NCI-H2081 (cell line): ENCODE data around the gene TRIM69.
"Not testable (repeated sequence)": the region's sequence is repeated elsewhere in the genome, so short reads cannot be mapped to it uniquely, and the experiment has no call there.

Experiments
- DNase-seq, 2 experiments: peaks; one replicate each; lab custom pipeline; 2025; lab: John Stamatoyannopoulos, UW

The TRIM69 gene

DNA sequence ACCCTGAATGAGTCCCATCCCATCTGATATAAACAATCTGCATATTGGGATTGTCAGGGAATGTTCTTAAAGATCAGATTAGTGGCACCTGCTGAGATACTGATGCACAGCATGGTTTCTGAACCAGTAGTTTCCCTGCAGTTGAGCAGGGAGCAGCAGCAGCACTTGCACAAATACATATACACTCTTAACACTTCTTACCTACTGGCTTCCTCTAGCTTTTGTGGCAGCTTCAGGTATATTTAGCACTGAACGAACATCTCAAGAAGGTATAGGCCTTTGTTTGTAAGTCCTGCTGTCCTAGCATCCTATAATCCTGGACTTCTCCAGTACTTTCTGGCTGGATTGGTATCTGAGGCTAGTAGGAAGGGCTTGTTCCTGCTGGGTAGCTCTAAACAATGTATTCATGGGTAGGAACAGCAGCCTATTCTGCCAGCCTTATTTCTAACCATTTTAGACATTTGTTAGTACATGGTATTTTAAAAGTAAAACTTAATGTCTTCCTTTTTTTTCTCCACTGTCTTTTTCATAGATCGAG is 20.5 kb upstream of the TRIM69 start:
- DNase-seq = no peak

DNA sequence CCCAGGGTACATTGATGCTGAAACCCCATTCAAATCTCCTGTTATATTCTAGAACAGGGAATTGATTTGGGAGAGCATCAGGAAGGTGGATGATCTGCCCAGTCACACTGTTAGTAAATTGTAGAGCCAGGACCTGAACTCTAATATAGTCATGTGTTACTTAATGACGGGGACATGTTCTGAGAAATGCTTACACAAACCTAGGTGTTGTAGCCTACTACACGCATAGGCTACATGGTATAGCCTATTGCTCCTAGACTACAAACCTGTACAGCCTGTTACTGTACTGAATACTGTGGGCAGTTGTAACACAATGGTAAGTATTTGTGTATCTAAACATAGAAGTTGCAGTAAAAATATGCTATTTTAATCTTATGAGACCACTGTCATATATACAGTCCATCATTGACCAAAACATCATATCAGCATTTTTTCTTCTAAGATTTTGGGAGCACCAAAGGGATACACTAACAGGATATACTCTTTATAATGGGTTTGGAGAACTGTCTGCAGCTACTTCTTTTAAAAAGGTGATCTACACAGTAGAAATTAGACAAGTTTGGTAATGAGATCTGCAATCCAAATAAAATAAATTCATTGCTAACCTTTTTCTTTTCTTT is 19.2 kb upstream of the TRIM69 start:
- no peak for DNase-seq

GRCh38 chr15:44718180-44718926 is 18.0 kb upstream of the TRIM69 start:
- no peak for DNase-seq

GRCh38 chr15:44718927-44719292 is 17.4 kb upstream of the TRIM69 start:
- DNase-seq = no peak

- no peak for DNase-seq
These were observed 16.9 kb upstream of the TRIM69 start for GRCh38 chr15:44719293-44719999.

- DNase-seq = not testable (repeated sequence)
These were observed 16.3 kb upstream of the TRIM69 start for GRCh38 chr15:44720000-44720435.

DNA sequence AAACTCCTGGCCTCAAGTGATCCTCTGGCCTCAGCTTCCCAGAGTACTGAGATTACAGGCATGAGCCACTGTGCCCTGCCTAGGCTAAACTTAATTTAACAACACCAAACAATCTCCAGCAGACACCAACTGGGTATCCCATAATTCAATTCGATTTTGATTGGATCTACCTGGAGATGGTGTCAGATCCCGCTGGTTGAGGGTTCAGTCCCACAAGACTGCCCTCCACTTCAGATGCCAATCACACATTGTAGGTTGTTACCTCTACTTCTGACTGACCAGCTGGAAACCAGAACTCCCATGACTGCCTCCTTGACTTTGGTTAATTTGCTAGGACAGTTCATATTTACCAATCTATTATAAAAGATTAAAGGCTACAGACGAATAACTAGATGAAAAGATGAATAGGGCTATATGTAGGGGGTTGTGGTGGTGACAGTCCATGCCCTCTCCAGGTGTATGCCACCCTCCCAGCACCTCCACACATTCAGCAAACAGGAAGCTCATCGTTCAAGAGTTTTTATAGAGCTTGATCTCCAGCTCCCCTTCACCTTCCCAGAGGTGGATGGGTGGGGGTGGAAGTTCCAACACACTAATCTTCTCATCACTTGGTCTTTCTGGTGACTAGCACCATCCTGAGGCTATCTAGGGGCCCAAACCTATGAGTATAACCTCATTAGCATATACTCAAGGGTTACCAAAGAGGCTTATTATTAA is 15.7 kb upstream of the TRIM69 start:
- DNase-seq = no peak

DNA sequence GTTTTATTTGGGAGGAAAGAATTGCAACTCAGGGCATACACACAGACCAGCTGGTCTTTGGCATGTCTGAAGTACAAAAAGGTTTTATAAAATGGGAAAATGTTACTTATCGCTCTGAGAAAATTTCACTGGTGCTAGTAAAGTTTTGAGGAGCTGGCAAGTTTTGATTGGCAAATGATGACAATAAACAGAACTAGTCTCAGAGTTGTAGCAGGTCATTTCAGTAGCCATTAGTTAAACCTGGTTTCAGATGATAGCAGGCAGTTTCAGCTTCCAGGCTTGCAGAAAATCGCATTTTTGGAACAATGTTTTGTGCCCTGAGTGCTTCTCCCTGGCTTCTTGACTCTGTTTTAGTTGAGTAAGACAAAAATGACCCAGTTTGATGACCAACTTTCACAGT is 14.3 kb upstream of the TRIM69 start:
- DNase-seq = no peak

GRCh38 chr15:44726136-44726535 is 10.2 kb upstream of the TRIM69 start:
- no peak for DNase-seq

DNA sequence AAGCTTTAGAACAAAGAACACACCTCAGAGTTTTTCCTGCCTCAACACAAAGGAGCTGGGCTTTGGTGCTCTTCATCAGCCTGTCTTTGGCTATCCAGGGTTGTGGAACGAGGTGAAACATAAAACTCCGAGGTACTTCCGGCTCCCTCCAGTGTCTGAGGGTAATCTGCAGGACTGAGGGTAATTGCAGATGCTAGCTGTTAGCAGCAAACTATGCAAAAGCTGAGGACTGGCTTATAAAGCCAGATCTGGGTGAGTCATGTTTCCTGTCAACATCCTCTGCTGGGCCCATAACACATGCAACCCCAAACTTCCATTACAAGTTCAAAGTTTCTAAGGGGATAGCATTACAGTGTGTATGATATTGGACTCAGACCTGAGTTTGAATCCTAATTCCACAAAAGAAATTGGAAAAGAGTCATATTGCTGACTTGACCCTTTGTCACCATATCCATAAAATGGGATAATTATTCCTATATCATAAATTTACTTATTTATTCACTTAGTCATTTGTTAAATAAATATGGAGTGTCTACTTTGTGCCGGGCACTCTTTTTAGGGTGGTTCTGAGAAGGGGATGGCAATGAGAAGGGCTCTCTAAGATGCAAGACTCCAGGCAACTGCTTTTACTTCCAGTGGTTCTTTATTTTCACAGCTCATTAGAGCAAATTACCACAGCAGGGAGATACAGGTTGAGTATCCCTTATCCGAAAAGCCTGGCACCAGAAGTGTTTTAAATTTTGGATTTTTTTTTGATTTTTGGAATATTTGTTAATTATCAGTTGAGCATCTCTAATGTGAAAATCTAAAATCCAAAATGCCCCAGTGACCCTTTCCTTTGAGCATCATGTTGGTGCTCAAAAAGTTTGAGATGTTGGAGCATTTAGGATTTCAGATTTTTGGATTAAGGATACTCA is 9.5 kb upstream of the TRIM69 start:
- peak in 1 of 2 experiments; percentile 20 for DNase-seq

DNA sequence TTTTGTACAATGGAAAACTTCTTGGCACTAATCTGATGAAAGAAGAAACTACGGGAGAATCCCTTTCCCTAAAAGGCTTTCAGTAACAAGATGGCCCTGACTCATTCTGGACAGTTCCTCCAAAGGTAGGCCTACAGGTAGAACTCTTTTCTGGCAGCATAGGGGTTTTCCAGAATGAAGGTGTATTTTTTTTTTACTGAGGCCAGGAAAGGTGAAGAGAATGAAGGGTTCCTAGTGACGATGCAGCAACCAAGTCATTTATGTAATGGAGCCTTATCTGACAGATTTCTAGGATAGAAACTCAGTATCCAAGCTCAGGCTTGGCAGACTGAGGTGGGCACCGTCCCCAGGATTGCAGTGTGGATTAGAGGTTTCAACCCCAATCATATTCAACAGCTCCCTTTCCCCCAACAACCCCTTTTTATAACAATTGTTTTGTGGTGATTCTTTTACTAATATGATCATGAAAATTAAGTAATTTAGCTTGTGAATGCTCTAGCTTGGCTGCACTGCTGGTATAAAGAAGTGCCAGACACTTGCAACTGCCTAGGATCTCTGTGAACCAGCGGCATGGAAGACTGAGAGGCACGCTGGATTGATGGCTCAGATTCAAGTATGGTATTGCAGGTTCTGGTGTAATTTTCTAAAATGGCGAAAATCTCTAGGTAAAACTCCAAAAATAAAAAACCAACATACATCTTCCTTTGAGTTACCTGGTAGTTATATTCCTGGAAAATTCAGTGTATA is 8.7 kb upstream of the TRIM69 start:
- no peak for DNase-seq

DNA sequence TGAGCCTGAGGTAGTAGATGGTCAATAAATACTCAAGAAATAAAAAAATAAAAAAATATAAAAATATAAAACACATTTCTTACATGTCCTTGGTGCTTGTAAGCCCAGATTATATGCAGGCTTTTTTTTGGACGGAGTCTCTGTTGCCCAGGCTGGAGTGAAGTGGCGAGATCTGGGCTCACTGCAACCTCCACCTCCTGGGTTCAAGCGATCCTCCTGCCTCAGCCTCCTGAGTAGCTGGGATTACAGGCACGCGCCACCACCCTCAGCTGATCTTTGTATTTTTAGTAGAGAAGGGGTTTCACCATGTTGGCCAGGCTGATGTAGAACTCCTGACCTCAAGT is 8.1 kb upstream of the TRIM69 start:
- not testable (repeated sequence) for DNase-seq

- DNase-seq = peak; percentile 94 to 98
These were observed 7.5 kb upstream of the TRIM69 start for GRCh38 chr15:44728576-44729407.

DNA sequence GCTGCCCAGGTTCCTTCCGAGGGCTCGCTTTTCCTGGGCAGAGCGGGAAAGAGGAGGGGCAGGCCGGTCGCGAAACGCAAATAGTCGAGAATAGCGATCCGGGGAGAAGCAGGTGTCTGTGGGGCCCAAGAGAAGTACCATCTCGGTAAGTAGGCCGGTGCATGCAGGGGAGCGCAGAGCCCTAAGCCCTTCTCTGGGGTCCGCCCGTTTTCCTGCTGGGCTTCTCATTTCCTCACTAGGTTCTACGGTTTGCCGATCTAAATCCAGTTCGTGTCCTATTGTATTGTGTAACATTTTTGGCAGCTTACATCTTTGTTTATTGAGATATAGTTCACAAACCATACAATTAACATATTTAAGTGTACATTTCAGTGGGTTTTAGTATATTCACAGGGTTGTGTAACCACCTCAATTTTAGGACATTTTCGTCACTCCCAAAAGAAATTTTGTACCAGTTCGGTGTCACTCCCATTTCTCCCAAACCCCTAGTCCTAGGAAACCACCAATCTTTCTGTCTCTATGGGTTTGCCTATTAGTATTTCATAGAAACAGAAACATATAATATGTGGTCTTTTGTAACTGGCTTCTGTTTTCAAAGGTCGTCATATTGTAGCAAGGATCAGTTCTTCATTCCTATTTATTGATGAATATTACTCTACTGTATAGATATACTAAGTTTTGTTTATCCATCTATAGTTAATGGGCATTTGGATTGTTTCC is 6.8 kb upstream of the TRIM69 start:
- peak; percentile 38 to 65 for DNase-seq

DNA sequence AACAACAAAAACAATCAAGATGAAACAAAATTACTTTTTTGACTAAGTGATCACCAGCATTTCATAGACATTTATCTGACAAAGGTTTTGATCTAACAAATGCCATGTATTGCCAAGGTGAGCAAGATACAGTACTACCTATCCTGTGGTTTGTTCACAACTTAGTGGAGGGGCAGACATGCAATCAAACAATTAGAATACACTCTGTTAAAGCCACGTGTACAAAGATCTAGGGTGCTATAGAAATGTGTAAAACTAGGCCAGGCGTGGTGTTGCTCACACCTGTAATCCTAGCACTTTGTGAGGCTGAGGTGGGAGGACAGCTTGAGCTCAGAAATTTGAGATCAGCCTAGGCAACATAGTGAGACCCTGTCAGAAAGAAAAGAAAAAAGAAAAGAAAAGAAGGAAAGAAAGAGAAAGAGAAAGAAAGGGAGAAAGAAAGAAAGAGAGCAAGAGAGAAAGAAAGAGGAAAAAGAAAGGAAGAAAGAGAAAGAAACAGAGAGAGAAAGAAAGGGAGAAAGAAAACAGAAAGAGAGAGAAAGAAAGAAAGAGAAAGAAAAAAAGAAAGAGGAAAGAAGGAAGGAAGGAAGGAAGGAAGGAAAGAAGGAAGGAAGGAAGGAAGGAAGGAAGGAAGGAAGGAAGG is 1.4 kb upstream of the TRIM69 start:
- DNase-seq = no peak

GRCh38 chr15:44735482-44736180 is 697 bp upstream of the TRIM69 start:
- DNase-seq = no peak

GRCh38 chr15:44738340-44738984 is 2.1 kb downstream of the TRIM69 start:
- peak; percentile 14 to 44 for DNase-seq
